ENCODE measurements around the gene VILL. TPM values are rescaled to one million over a fixed set of nuclear protein-coding genes. Genes with fewer than 3 reads are reported as not detected.

VILL gene
- total RNA-seq (2022; extraction: Qiagen RNA extraction): 0.12 to 0.22 TPM (median 0.17 TPM) in 4 of 5 replicates, not detected in the other

DNA sequence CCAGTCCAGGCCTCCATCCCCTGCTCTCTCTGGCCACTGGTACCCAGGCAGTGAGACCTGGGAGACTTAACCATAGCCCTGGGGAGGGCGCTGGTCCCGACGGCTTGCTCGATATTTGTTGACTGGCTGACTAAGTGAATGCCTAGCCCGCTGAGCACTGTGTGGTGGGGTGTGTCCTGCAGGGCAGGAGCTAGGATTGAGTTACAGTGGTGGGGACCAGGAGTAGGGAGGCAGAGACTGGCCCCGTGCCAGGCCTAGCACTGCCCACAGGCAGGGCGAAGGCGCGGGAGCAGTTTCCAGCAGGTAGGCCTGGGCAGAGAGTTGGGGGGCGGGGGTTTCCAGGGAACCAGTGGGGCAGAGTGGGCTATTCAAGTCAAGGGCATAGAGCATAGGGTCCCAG, at the start of gene VILL:
VILL (plus strand) TSS at position 260 of the 400 bp plus-strand sequence. CDS start 2,887 bp downstream, outside the sequence.

DNA sequence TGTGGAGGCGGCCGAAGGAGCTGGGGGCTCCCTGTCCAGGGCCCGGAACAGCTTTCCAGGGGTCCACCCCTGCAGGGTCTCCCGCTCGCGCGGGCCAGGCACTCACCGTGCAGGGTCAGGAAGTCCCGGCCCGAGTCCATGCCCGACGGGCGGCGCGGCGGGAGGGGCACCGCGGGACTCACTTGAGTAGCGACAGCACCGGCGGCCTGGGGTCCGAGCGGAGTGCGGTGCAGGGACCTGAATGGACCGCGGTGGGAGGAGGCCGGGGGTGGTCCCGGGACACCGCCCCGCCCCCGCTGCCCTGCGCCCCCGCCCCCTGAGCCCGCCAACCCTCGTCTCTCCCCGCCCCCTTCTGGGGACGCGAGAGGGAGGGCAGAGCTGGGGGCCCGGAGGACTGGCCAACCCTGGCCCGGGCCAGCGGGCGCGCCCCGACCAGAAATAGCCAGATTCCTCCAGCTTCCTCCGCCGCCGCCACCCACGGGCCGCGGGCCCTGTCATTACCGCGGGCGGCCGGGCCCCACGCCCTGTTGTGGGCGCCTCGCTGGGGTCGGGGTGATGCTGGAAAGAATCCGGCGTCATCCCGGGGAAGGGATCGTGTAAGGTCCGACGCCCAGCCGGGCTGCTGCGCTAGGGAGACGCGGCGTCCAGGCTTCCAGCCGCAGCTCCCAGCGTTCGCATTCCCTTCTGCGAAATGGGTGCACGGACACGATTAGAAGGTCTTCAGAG, 39.0 kb downstream of the VILL start, which contains the start of gene PLCD1:
PLCD1 (minus strand) TSS at position 243 of the 726 bp plus-strand sequence; CDS start at position 140, 103 bp downstream.

DNA sequence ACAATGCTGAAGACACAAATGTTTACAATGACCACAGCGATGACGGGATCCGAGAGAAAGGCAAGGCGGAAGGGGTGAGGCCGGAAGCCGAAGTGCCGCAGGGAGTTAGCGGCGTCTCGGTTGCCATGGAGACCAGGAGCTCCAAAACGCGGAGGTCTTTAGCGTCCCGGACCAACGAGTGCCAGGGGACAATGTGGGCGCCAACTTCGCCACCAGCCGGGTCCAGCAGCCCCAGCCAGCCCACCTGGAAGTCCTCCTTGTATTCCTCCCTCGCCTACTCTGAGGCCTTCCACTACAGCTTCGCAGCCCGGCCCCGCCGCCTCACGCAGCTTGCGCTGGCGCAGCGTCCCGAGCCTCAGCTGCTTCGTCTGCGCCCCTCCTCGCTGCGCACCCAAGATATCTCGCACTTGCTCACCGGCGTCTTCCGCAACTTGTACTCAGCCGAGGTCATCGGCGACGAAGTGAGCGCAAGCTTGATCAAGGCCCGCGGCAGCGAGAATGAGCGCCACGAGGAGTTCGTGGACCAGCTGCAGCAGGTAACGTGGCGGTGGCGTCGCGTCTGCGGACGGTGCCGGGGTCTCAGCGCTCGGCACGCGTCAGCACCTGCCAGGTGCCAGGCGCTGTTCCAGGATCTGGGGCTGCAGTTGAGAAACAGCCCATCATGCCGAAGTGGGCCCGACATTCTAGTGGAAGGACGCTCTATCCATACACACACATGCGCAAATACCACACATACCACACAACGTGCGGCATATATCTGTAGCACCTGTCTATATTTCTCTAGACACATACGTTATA, 48.7 kb downstream of the VILL start, which contains the start of gene DLEC1:
DLEC1 (plus strand) TSS at position 108 of the 798 bp plus-strand sequence; CDS start at position 126, 18 bp downstream.

Other genes with a start within 250 kb of the VILL start
- gene CTDSPL, start 128.9 kb upstream of the VILL start, total RNA-seq (2022; extraction: Qiagen RNA extraction): 17.1 to 21.3 TPM (median 19.3 TPM) in 5 replicates
- gene PLCD1, start 38.9 kb downstream of the VILL start, total RNA-seq (2022; extraction: Qiagen RNA extraction): 3.3 to 3.9 TPM (median 3.5 TPM) in 5 replicates
- gene DLEC1, start 48.4 kb downstream of the VILL start, total RNA-seq (2022; extraction: Qiagen RNA extraction): 0.04 to 0.05 TPM in 2 of 5 replicates, not detected in the others
- 39.9 to 49.3 TPM (median 46.2 TPM) in 5 replicates for gene ACAA1, start 146.3 kb downstream of the VILL start, total RNA-seq (2022; extraction: Qiagen RNA extraction)
- 21.0 to 24.3 TPM (median 23.3 TPM) in 5 replicates for gene MYD88, start 147.9 kb downstream of the VILL start, total RNA-seq (2022; extraction: Qiagen RNA extraction)
- 29.8 to 42.1 TPM (median 39.2 TPM) in 5 replicates for gene OXSR1, start 174.8 kb downstream of the VILL start, total RNA-seq (2022; extraction: Qiagen RNA extraction)

Data from A549 treated with dexamethasone at 1 μM for 4 hours (cell line).